Kidney glomerular epithelial cell (primary cell): ENCODE data around the gene MYH7.
"Not testable (repeated sequence)": the region's sequence is repeated elsewhere in the genome, so short reads cannot be mapped to it uniquely, and the experiment has no call there.

Source experiments
- DNase-seq: peaks from one replicate; lab custom pipeline; 2025; lab: John Stamatoyannopoulos, UW

The MYH7 gene

DNA sequence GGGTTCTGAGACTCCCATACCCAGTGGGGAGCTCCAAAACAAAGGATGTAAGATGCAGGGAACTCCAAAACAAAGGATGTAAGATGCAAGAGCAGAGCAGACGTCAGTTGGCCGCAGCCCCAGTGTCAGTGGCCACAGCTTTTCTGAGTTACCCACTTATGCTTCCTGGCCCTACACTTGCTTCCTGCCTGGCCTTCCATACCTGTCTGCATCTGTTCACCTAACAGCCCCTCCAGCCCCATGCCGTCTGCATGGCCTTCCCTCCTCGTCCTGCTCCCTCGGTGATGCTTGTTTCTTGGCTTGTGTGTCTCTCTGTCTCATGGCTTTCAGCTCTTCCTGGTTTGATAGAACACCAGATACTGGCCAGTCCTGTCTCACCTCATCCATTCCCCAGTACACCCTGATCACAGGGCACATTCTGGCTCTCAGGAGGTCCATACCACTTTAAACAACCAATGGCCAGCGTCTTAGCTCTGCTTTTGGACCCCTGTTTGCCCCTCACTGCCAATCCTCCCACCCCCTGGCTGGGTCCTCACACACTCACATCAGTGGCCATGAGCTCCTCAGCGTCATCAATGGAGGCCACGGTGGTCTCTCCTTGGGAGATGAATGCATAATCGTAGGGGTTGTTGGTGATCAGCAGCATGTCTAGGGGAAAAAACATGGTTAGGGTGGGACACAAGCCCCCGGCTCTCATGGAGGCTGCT lies 5.3 kb downstream of the MYH7 start:
- DNase-seq: no peak

DNA sequence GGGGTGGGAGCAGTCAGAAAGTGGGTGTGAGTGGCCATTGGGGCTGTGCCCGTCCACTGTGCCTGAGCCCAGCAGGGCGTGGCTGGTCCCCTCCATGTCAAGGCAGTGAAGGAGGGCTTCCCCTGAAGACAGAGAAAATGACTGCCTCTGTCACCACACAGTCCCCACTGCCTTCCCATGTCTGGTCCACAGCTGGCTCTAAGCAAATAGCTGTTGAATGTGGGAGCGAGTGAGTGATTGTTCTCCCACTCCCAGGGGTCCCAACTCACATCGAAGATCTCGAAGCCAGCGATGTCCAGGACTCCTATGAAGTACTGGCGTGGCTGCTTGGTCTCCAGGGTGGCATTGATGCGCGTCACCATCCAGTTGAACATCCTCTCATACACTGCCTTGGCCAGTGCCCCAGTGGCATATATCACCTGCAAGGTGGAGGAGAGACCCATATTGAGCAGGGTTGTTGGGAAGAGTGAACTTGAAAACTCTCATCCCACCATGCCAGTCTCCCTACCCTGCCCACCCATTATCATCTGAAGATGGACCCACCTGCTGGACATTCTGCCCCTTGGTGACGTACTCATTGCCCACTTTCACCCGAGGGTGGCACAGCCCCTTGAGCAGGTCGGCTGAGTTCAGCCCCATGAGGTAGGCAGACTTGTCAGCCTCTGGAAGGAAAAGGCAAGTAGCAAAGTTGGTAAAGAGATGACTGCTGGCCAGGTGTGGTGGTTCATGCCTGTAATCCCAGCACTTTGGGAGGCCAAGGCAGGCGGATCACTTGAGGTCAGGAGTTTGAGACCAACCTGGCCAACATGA lies 6.6 kb downstream of the MYH7 start:
- DNase-seq: no peak

DNA sequence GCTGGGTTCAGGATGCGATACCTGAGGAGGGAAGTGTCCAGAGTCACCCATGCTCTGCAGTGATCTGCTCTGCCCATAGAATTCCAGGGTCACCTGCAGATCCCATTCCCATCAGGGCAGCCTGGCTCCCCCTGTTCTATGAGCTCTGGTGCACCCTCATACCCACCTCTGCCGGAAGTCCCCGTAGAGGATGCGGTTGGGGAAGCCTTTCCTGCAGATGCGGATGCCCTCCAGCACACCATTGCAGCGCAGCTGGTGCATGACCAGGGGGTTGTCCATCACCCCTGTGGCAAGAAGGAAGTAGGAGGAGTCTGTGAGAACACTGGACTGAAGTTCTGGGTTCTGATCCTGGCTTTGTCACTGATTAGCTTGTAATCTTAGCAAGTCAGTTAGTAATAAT lies 9.7 kb downstream of the MYH7 start:
- DNase-seq: not testable (repeated sequence)

DNA sequence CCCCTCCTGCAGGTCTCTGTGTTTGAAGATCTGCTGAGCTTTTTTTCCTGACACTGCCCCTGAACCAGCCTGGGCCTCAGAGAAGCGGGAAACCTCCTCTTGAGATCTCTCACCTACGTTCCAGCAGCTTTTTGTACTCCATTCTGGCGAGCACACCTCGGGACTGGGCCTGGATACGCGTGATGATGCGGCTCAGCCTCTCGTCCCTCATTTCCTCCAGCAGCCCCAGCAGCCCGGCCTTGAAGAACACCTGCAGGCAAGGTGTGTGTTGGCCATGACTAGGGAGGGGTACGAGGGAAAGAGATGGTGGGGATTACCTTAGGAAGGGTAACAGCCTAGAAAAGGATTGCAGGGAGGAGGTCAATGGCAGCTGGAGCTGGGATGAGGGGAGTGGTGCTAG lies 10.3 kb downstream of the MYH7 start:
- no peak for DNase-seq

DNA sequence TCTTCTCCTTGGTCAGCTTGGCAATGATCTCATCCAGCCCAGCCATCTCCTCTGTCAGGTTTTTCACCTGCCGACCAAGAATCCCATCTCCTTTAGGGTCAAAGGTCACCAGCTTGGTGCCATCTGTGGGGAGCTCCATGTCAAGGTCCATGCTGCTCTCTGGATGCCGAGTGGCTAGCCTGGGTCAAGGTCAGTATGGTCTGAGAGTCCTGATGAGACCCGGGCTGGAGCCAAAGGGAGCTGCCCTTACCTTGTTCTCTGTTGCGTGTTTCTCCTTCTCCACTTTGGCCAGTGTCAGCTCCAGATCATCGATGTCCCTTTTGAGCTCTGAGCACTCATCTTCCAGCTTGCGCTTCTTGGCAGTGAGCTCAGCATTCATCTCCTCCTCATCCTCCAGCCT lies 11.8 kb downstream of the MYH7 start:
- DNase-seq: no peak

DNA sequence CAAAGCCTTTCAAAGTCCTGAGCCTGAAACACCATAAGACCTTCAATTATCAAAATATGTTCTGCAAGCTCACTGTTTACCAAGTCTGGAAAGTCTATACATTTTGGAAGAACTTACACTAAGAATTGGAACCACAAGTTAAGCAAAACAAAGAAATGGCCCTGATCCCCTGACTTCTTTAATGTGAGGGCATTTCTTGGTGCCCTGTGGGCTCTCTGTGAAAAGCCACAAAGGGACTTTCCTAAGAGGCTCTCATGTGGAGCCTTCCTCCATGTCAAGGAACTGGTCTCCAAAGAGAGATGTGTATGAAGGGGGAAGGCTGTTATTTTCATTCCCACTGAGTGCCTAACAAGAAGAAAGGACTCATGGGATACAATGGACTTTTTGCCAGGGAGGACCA lies 13.9 kb downstream of the MYH7 start:
- DNase-seq: no peak

DNA sequence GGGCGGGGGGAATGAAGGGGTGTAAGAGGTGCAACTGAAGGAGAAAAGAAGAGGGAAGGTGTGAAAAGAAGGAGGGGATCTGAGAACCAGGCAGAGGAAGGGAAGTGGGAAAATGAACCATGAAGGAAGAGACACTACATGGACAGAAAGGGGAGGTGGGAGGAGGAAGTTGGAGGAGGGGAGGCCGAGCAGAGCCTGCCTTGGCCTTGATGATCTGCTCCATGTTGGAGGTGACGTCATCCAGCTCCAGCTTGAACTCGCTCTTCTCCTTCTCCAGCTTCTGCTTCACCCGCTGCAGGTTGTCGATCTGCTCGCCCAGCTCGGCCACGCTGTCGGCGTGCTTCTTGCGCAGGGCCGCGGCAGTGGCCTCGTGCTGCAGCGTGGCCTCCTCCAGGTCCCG lies 15.8 kb downstream of the MYH7 start:
- not testable (repeated sequence) for DNase-seq

DNA sequence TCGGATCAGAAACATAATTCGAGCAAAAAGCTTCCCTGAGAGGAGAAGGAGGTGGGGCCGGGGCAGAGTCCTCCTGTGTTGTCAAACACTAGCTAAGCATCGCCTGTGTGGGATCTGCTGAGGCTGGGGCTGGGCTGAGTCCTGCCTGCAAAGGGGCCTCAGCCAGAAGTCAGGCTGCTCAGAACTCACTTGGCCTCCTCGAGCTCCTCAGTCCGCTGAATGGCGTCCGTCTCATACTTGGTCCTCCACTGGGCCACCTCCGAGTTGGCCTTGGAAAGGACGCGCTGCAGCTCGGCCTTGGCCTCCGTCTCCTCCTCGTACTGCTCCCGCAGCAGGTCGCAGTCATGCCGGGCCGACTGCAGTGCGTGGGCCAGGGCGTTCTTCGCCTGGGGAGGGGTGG lies 17.4 kb downstream of the MYH7 start:
- no peak for DNase-seq

DNA sequence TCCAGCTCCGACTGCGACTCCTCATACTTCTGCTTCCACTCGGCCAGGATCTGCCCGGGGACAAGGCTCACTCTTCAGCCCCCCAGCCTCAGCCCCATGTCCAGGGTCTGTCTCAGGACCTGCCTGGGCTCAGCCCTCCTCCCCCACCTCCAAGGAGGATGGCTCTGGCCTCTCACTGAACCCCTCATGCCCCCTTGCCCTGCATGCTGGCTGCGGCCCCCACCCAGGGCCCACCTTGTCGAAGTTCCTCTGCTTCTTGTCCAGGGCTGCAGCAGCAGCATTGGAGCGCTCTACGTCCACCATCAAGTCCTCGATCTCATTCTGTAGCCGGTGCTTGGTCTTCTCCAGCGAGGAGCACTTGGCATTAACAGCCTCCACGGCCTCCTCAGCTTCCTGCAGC lies 18.2 kb downstream of the MYH7 start:
- not testable (repeated sequence) for DNase-seq

DNA sequence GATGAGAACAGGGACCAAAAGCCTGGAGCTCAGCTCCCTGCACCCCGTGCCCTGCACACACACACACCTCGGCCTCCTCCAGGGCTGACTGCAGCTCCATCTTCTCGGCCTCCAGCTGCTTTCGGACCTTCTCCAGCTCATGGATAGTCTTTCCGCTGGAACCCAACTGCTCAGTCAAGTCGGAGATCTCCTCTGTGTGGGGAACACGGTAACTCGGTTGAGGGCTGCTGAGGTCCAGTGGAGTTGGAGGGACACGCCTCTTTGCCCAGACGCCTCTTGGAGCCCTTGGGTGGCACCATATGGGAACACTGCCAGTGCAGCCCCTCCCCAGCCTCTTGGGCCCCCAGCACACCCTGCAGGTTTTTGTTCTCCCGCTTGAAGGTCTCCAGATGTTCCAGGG lies 18.7 kb downstream of the MYH7 start:
- DNase-seq: no peak

DNA sequence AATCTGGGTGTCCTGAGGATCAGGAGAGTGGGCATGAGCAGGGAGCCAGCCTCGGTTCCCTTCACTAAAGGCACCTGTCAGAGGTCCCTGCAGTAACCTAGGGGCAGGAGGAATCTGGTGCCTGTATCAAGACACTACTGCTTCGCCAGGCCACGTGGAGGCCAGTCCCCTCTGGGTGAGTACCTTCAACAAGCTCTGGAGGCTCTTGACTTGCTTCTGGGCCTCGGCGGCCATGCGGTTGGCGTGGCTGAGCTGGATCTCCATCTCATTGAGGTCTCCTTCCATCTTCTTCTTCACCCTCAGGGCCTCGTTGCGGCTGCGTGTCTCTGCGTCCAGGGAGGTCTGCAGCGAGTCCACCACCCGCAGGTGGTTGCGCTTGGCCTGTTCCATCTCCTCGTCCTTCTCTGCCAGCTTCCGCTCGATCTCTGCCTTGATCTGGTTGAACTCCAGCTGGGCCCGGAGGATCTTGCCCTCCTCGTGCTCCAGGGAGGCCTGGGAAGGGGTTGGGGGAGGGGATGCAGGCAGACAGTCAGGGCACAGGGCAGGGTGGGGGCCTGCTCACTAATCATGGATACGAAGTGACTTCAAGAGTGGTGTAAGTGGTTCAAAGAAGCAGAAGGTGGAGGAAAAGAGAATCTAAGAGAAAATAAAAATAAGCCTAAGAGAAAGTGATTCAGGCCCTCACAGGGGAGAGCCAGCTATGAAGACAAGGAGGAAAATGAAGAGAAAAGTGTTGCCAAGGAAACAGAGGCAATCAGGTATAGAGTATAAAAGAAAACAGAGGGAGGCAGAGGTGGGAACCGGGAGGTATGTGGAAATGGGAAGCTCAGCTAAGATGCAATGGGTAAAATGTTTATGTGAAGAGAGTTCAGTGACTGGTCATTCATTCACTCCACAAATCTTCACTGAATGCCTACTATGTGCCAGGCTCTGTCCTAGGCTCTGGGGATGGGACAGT lies 19.4 kb downstream of the MYH7 start:
- DNase-seq: no peak

DNA sequence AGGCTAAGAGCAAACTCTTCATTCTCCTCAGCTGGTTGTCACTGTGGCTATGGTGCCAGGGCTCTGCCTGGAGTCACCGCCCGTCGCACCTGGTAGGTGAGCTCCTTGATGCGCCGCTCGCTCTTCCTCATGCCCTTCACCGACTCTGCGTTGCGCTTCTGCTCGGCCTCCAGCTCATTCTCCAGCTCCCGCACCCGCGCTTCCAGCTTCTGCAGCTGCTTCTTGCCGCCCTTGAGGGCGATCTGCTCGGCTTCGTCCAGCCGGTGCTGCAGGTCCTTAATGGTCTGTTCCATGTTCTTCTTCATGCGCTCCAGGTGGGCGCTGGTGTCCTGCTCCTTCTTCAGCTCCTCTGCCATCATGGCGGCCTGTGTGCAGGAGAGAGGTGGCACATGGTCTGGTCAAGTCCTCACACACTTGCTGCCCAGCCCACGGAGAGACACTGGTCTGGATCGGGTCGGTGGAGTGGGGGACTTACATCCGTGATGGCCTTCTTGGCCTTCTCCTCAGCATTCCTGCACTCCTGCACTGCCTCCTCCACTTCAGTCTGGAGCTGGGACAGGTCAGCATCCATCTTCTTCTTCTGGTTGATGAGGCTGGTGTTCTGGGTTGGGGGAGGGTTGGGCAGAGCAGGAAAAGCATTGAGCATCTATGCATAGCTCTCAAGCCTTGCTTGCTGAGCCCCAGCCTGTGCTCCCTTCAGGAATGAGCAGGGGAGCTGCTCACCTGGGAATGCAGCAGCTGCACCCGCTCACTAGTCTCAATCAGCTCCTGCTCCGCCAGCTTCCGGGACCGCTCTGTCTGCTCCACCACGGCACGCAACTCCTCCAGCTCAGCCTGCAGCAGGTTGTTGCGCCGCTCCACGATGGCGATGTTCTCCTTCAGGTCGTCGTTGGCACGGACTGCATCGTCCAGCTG lies 20.3 kb downstream of the MYH7 start:
- no peak for DNase-seq

DNA sequence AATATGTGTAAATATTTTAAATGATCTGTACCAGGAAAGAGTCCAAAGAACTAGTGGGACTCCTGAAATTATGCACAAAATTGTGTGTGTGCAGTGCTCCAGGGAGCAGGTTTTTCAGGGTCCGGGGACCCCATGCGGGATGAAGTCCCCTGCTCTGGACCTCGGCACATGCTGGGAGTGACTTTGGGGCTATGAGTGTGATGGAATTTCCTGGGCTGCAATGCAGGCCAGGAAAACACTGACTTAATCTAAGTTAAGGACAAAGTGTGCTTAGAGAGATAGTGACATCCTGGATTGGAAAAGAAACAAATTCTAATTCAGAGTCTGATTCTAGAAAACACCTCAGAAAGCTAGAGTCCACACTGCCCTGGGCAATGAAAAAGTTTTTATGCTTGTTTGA lies 21.2 kb downstream of the MYH7 start:
- DNase-seq: no peak

DNA sequence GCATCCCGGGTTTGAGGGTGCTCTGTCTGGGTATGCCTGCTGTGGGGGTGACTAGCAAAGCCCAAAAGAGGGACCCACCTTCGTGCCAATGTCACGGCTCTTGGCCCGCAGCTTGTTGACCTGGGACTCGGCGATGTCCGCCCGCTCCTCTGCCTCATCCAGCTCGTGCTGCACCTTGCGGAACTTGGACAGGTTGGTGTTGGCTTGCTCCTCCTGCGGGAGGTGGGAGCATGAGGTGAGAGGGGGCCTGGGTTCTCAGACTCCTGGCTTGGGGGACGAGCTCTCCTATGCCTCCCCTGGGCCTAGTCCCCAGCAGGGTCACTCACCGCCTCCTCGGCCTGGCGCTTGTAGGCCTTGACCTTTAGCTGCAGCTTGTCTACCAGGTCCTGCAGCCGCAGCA lies 21.8 kb downstream of the MYH7 start:
- DNase-seq: no peak

DNA sequence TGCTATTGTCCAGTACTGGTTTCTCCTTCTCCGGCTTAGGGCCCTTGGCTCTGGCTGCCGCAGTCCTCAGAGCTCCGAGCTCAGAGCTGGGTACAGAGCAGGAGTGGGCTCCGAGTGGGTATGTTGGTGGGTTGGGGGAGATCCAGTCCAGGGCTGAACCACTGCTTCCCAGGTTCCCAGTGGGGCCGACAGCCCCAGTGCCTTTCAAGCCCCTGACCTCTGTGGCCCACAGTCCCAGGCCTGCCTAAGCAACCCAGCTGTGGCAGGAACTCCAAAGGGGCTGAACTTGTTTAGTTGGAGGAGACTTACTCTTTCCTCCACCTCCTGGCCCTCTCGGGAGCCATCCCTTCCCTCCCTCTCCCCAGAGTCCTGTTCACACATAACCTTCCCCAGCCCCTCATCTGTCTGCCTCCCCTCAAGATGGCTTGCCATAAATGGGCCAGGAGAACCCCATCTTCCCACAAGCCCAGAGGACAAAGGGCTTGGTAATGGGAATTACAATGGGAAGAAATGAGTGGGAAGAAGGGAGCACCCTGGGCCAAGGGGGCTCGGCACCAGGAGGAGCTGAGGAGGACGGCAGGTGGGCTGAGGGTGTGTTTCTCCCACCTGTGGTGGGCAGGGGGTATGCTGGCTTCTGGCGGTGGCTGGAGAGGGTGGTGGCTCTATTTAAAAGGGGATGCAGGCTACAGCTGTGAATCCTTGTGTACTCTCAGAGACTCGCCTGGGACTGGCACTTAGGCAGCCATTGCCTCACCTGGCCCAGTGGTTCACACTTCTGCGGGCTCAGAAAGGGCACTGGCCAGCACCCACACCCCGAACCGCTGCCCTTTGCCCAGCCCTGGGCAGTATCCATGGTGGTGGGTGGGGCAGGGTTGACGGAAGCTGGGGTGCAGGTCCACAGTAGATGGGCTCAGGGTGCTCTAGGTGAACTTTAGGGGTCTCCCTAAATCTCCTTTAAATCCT lies 23.6 kb downstream of the MYH7 start:
- DNase-seq: no peak

DNA sequence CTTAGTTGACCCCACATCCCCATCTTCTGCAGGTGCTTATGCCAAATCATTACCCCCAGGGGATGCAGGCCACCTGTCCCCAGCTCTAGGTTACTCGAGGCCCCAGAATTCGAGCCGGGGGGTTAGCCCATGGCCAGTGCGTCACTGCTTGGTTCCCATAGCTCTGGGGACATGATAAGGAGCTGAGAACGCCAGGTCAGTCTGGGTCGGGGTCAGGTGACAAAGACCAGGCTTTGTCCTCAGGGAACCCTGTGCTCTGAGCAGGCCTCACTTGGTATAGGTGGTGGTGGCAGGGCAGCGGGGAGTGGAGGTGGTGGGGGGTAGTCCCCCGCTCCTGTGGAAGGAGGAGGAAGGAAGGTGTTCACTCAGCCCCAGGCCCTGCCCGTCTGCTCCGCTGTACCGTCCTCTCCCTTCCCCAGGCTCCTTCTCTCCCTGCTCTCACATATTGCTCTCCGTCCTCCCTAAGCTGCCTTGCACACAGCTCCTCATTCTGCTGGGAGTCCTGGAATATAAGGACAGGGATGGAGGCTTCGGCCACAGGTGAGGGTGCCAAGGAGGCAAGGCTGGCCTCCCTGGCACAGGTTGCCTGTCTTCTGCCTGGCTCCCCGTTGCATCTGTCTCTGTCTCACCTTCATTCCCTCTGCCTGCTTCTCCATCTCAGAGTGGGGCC lies 25.4 kb downstream of the MYH7 start:
- DNase-seq: no peak

DNA sequence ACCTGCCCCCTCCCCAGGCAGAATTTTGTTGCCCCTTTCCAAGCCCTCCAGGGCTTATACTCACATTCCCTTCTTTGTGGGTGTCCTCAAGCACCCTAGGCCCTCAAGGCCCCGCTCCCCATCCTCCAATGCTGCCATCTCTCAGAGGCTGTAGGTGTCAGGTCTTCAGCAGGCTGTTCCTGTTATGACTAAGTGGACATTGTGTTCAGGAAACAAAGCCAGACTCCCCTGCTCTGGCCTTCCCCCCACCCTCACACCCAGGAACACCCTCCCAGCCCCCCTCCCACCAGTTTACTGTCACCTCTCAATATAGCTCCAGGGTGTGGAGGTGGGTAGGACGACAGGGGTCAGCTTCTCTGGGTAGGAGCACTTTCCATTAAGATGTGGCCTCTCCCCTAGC lies 26.0 kb downstream of the MYH7 start:
- no peak for DNase-seq

DNA sequence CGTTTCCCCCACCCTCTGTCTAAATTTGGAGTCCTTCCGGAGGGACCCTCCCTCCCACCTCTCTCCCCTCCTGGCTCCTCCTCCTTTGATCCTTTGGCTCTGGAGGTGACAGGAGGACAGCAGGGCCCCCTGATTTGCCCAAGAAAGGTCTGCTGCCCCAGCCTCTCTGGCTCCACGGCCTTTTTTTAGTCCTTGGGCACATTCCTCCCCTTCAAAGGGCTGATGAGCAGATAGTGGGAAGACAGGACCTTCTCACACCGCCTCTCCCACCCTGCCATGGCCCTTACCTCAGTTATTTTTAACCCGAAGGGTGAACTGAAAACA lies 27.2 kb downstream of the MYH7 start:
- no peak for DNase-seq

DNA sequence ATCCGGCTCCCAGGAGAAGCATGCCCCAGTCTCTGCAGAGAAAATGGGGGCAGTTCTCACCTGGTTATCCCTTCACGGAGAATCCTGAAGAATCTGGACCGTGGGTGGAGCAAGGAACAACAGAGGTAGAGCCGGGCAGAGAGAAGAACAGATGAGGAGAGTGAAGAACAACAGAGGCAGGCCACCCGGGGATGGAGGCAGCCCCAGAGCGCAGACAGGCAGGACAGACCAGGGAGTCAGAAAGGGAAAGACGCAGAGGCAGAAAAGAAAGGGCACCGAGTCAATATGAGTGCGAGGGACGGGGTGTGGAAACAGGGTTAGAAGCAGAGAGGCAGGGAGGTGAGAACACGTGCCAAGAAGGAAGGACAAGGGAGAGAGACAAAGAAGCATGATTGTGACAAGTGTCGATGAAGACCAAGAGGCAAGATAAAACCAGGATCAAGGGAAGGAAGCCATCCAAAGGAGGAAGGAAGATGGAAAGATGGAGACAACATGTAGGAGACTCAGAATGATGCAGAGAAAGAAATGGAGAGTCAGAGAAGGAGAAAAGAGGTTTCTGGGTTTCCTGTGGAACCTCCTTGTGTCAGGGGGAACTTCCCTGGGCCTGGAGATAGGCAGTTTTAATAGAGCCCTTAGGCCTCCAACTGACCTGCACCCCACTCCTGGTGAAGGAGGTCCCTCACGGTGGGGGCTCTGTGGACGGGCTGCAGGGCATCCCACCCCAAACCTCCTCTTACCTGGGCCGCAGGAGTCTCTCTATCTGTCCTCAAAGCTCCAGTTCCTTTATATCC lies 27.7 kb downstream of the MYH7 start, which contains the start of gene MYH6:
Gene MYH6 (minus strand): TSS at position 758 of the 791 bp plus-strand sequence. CDS start 1,050 bp downstream, outside the sequence.
- no peak for DNase-seq
